WTC11 (cell line): ENCODE measurements around the gene RABL6. TPM values are rescaled to one million over a fixed set of nuclear protein-coding genes. Genes with fewer than 3 reads are reported as not detected.

Experiments
- ATAC-seq: fragments of 200-7000 bp; cut with Tn5 transposase; 2 replicates; pipeline ENCODE4 v1.10.0; 2021; ENCODE audit warnings: mild to moderate bottlenecking, moderate library complexity
- CTCF ChIA-PET: fragments of 300-600 bp; sonication (Branson Sonifier 250); formaldehyde crosslinking; loops from one replicate; lab custom pipeline; 2021; ENCODE audit warnings: antibody characterized with exemption; lab: Charles Lee
- POLR2A ChIA-PET: fragments of 350-600 bp; sonication (Branson Sonifier 250); formaldehyde crosslinking; loops from one replicate; lab custom pipeline; 2021; ENCODE audit warnings: antibody characterized with exemption; lab: Charles Lee
- DNase-seq: peaks from one replicate; pipeline ENCODE4 v3.0.0; 2021; ENCODE audit warnings: low spot score
- H3K27ac Mint-ChIP-seq: 2 replicates; pipeline ENCODE4 v1.8.0; 2021; ENCODE audit warnings: mixed read lengths
- H3K27me3 Mint-ChIP-seq: 2 replicates; pipeline ENCODE4 v1.8.0; 2021; ENCODE audit warnings: low read depth, mild to moderate bottlenecking, moderate library complexity, mixed read lengths
- H3K36me3 Mint-ChIP-seq: 2 replicates; pipeline ENCODE4 v1.8.0; 2021; ENCODE audit warnings: mixed read lengths
- H3K4me1 Mint-ChIP-seq: 2 replicates; pipeline ENCODE4 v1.8.0; 2022; ENCODE audit warnings: mixed read lengths
- H3K4me3 Mint-ChIP-seq: 2 replicates; pipeline ENCODE4 v1.8.0; 2021; ENCODE audit warnings: mild to moderate bottlenecking, moderate library complexity, mixed read lengths
- H3K9me3 Mint-ChIP-seq: 2 replicates; pipeline ENCODE4 v1.8.0; 2021; ENCODE audit warnings: mixed read lengths
- ATF1 ChIP-seq: sonication (generic); formaldehyde crosslinking; IDR thresholded peaks from 2 replicates; pipeline ENCODE4 v1.8.1; 2023; ENCODE audit warnings: mild to moderate bottlenecking, moderate library complexity, missing genetic modification reagents
- FOXJ3 ChIP-seq: sonication (generic); formaldehyde crosslinking; IDR thresholded peaks from 2 replicates; pipeline ENCODE4 v1.9.0; 2021; ENCODE audit warnings: missing genetic modification reagents, mild to moderate bottlenecking, borderline replicate concordance
- FOXK1 ChIP-seq: sonication (generic); formaldehyde crosslinking; IDR thresholded peaks from 2 replicates; pipeline ENCODE4 v1.8.0; 2022; ENCODE audit warnings: mild to moderate bottlenecking, moderate library complexity, missing genetic modification reagents
- GTF2I ChIP-seq: fragments of 250-450 bp; sonication (Bioruptor Pico); conservative IDR thresholded peaks from 2 replicates; pipeline ENCODE4 v1.4.0; 2021; ENCODE audit warnings: mild to moderate bottlenecking
- HMGXB4 ChIP-seq: sonication (generic); formaldehyde crosslinking; IDR thresholded peaks from 2 replicates; pipeline ENCODE4 v1.8.1; 2023; ENCODE audit warnings: mild to moderate bottlenecking, moderate library complexity, missing genetic modification reagents
- NFYB ChIP-seq: sonication (generic); formaldehyde crosslinking; conservative IDR thresholded peaks from 2 replicates; pipeline ENCODE4 v1.8.0; 2022; ENCODE audit warnings: low read depth, missing genetic modification reagents
- NR2C2 ChIP-seq: sonication (generic); formaldehyde crosslinking; IDR thresholded peaks from 2 replicates; pipeline ENCODE4 v1.8.0; 2022; ENCODE audit warnings: mild to moderate bottlenecking, missing genetic modification reagents
- SMAD3 ChIP-seq: sonication (generic); formaldehyde crosslinking; IDR thresholded peaks from 2 replicates; pipeline ENCODE4 v1.8.0; 2022; ENCODE audit warnings: missing genetic modification reagents, mild to moderate bottlenecking, borderline replicate concordance
- SOX15 ChIP-seq: fragments of 250-450 bp; sonication (Bioruptor Pico); IDR thresholded peaks from 2 replicates; pipeline ENCODE4 v1.9.0; 2021; ENCODE audit warnings: mild to moderate bottlenecking
- TEAD4 ChIP-seq: sonication (generic); formaldehyde crosslinking; IDR thresholded peaks from 2 replicates; pipeline ENCODE4 v1.8.0; 2022; ENCODE audit warnings: mild to moderate bottlenecking, missing genetic modification reagents
- TP53 ChIP-seq: sonication (generic); formaldehyde crosslinking; IDR thresholded peaks from 2 replicates; pipeline ENCODE4 v1.8.1; 2023; ENCODE audit warnings: mild to moderate bottlenecking, missing genetic modification reagents
- USF1 ChIP-seq: sonication (generic); formaldehyde crosslinking; IDR thresholded peaks from 2 replicates; pipeline ENCODE4 v1.8.0; 2022; ENCODE audit warnings: mild to moderate bottlenecking, missing genetic modification reagents
- USF2 ChIP-seq: sonication (generic); formaldehyde crosslinking; IDR thresholded peaks from 2 replicates; pipeline ENCODE4 v1.8.1; 2023; ENCODE audit warnings: mild to moderate bottlenecking, missing genetic modification reagents, moderate library complexity
- ZNF532 ChIP-seq: fragments of 250-450 bp; sonication (Bioruptor Pico); IDR thresholded peaks from 2 replicates; pipeline ENCODE4 v1.9.0; 2021; ENCODE audit warnings: mild to moderate bottlenecking, borderline replicate concordance
- total RNA-seq: library from RNA; stranded (reverse); gene quantifications from 3 replicates; pipeline ENCODE4 v1.2.3, GENCODE V29; 2021
- TF ChIP-seq, protein P1 (sequence below): sonication (generic); formaldehyde crosslinking; IDR thresholded peaks from 2 replicates; pipeline ENCODE4 v1.8.0; 2023; ENCODE audit warnings: missing genetic modification reagents
- TF ChIP-seq, protein P2 (sequence below): fragments of 250-450 bp; sonication (Bioruptor Pico); conservative IDR thresholded peaks from 2 replicates; pipeline ENCODE4 v1.9.0; 2021; ENCODE audit warnings: mild to moderate bottlenecking
- TF ChIP-seq, protein P3 (sequence below): fragments of 250-450 bp; sonication (Bioruptor Pico); IDR thresholded peaks from 2 replicates; pipeline ENCODE4 v1.9.0; 2021; ENCODE audit warnings: mild to moderate bottlenecking
- TF ChIP-seq, protein P4 (sequence below): sonication (generic); formaldehyde crosslinking; IDR thresholded peaks from 2 replicates; pipeline ENCODE4 v1.8.1; 2022; ENCODE audit warnings: missing genetic modification reagents, borderline replicate concordance

Gene RABL6
- total RNA-seq, 1 experiment from 2014 or later: 171 TPM

DNA sequence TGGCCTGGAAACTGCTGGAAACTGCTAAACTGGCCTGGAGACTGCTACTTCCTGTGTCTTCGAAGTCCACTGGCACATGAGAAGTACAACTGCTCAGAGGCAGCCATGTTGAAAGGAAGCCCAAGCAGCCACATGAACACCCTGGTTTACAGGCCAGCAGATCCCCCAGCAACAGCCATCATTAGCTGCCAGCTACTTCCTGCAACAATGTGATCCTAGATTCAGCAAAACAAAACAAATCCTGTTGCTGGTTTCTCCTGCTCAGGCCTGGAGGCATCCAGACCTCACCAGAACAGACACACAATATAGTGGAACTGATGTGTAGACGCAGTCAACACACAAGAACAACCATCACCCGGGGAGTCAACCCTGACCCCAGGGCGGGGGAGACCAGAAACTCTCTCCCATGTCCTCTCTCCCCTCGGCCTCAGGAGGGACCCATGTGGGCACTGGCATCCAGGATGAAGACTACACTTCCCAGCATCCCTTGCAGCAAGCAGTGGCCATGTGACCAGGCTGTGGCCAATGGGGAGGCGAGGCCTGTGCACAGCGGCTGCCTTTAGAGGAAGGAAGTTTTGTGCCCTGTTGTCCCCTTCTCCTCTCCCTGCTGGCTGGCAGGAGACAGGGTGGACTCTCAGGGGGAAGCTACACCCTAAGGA lies 34.2 kb upstream of the RABL6 start:
- peak; percentile 92 for TF ChIP-seq NFYB
- TF ChIP-seq FOXK1: no peak
- no peak for TF ChIP-seq GTF2I (CRISPR knock-in tag)
- peak; percentile 98 for TF ChIP-seq USF2 (CRISPR knock-in tag)
- TF ChIP-seq USF1 (CRISPR knock-in tag): peak; percentile 98
- POLR2A ChIA-PET: no interaction called here
- Mint-ChIP-seq H3K4me1 (peaks cover 5% of the 10 kb centered on the region; the same call in 1 of the 2 replicates), H3K27me3 (peaks cover 20% of the 10 kb centered on the region), H3K27ac (no peak overlapping the region), H3K36me3 (peaks cover 11% of the 10 kb centered on the region), H3K4me3 (no peak overlapping the region), H3K9me3 (peaks cover 21% of the 10 kb centered on the region)
- DNase-seq (peak; percentile 63), ATAC-seq (peak; percentile 95)
- CTCF ChIA-PET: no interaction called here

- Mint-ChIP-seq H3K4me1 (peaks cover 5% of the 10 kb centered on the region; the same call in 1 of the 2 replicates), H3K9me3 (peaks cover 28% of the 10 kb centered on the region), H3K27ac (no peak overlapping the region), H3K36me3 (peaks cover 11% of the 10 kb centered on the region), H3K4me3 (no peak overlapping the region), H3K27me3 (peaks cover 30% of the 10 kb centered on the region)
- ChIA-PET POLR2A (no interaction called here), CTCF (interaction anchor here (0.7 kb wide), 1 partner anchor 261 kb away, joined by 3 read pairs; no protein-coding TSS in a partner anchor)
- no peak for DNase-seq
- ATAC-seq: no peak
- TF ChIP-seq, protein P1, sequence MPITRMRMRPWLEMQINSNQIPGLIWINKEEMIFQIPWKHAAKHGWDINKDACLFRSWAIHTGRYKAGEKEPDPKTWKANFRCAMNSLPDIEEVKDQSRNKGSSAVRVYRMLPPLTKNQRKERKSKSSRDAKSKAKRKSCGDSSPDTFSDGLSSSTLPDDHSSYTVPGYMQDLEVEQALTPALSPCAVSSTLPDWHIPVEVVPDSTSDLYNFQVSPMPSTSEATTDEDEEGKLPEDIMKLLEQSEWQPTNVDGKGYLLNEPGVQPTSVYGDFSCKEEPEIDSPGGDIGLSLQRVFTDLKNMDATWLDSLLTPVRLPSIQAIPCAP (CRISPR knock-in tag): no peak
- TF ChIP-seq ZNF532: no peak
- TF ChIP-seq, protein P2, sequence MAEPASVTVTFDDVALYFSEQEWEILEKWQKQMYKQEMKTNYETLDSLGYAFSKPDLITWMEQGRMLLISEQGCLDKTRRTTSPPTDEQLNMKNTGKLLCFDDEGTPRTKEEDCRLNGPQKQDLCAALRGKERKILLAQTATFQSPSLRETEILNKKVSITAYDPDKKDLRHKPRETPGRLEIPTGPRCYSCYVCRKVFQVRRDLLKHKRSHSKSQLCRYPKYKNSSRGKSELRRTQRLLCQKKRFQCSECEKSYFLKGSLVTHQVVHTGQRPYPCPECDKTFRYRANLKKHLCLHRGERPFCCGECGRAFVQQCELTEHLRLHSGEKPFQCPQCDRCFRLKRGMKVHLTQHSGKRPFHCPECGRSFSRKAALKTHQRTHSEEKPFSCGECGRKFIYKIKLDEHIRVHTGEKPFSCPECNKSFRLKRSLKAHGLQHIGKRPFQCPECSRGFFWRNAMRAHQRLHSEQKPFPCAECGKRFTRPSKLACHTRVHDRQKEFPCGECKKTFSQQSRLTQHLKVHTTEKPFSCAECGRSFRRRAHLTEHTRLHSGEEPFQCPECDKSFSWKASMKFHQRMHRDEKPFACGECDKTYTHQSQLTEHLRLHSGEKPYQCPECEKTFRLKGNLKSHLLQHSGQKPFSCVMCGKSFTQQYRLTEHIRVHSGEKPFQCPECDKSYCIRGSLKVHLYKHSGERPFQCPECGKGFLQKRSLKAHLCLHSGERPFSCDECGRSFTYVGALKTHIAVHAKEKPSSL: no peak
- no peak for TF ChIP-seq TP53 (CRISPR knock-in tag)
- no peak for TF ChIP-seq USF2 (CRISPR knock-in tag)
- TF ChIP-seq, protein P3, sequence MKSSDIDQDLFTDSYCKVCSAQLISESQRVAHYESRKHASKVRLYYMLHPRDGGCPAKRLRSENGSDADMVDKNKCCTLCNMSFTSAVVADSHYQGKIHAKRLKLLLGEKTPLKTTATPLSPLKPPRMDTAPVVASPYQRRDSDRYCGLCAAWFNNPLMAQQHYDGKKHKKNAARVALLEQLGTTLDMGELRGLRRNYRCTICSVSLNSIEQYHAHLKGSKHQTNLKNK (CRISPR knock-in tag): no peak
- TF ChIP-seq ATF1 (CRISPR knock-in tag): no peak
- no peak for TF ChIP-seq SMAD3 (CRISPR knock-in tag)
- no peak for TF ChIP-seq FOXJ3 (CRISPR knock-in tag)
- no peak for TF ChIP-seq TEAD4 (CRISPR knock-in tag)
- no peak for TF ChIP-seq SOX15
- TF ChIP-seq HMGXB4: no peak
- TF ChIP-seq NR2C2 (CRISPR knock-in tag): no peak
- TF ChIP-seq, protein P4, sequence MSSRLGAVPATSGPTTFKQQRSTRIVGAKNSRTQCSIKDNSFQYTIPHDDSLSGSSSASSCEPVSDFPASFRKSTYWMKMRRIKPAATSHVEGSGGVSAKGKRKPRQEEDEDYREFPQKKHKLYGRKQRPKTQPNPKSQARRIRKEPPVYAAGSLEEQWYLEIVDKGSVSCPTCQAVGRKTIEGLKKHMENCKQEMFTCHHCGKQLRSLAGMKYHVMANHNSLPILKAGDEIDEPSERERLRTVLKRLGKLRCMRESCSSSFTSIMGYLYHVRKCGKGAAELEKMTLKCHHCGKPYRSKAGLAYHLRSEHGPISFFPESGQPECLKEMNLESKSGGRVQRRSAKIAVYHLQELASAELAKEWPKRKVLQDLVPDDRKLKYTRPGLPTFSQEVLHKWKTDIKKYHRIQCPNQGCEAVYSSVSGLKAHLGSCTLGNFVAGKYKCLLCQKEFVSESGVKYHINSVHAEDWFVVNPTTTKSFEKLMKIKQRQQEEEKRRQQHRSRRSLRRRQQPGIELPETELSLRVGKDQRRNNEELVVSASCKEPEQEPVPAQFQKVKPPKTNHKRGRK (CRISPR knock-in tag): no peak
Measured at GRCh38 chr9:136774416-136775045, 33.2 kb upstream of the RABL6 start.
